ENCODE data around the gene DDTL. TPM values are rescaled to one million over a fixed set of nuclear protein-coding genes. Genes with fewer than 3 reads are reported as not detected.

DDTL gene
- total and polyA plus RNA-seq, 3 donors from 2014 or later = 0.30 to 2.2 TPM; not detected in 1

- intact Hi-C loops (cut with DNase I; ENCODE audit: low total_unique reads) = no loop called here
- Histone ChIP-seq H3K4me3 (no peak overlapping the region), H3K36me3 (ENCODE audit: low read depth, missing control alignments) (no peaks in the 10 kb centered on the region), H3K4me1 (peaks cover 4% of the 10 kb centered on the region), H3K27ac (no peak overlapping the region), H3K9me3 (no peaks in the 10 kb centered on the region), H3K27me3 (no peaks in the 10 kb centered on the region)
- TF ChIP-seq CTCF (IDR thresholded peaks at IDR 0.05) (no peak), POLR2A (IDR thresholded peaks at IDR 0.05) (no peak)
- WGBS, 2 donors = 78 to 82% methylated on average over 8 to 9 of the region's 9 CpGs
- DNase-seq = no peak
Measured at GRCh38 chr22:24001314-24001713, 34.6 kb downstream of the DDTL start.

- TF ChIP-seq CTCF (IDR thresholded peaks at IDR 0.05) (no peak), POLR2A (IDR thresholded peaks at IDR 0.05) (no peak)
- WGBS, 2 donors = 81% methylated on average over 10 of the region's 10 CpGs
- intact Hi-C loops (cut with DNase I; ENCODE audit: low total_unique reads) = no loop called here
- no peak overlapping the region for H3K27ac ChIP-seq
- H3K4me3 ChIP-seq = no peak overlapping the region
- peaks cover 4% of the 10 kb centered on the region for H3K4me1 ChIP-seq
- H3K9me3 ChIP-seq = no peaks in the 10 kb centered on the region
- H3K36me3 ChIP-seq (ENCODE audit: low read depth, missing control alignments) = no peaks in the 10 kb centered on the region
- no peak for DNase-seq
- H3K27me3 ChIP-seq = no peaks in the 10 kb centered on the region
Measured at GRCh38 chr22:24002272-24002671, 35.6 kb downstream of the DDTL start.

GRCh38 chr22:24002851-24003250 lies 36.2 kb downstream of the DDTL start:
- intact Hi-C loops (cut with DNase I; ENCODE audit: low total_unique reads) = no loop called here
- H3K27ac ChIP-seq = no peak overlapping the region
- WGBS, 2 donors = 88 to 92% methylated on average over 5 of the region's 5 CpGs

GRCh38 chr22:24003887-24004286 lies 37.2 kb downstream of the DDTL start:
- TF ChIP-seq POLR2A (IDR thresholded peaks at IDR 0.05) (no peak), CTCF (IDR thresholded peaks at IDR 0.05) (no peak)
- no peak for DNase-seq
- no peaks in the 10 kb centered on the region for H3K27me3 ChIP-seq
- H3K36me3 ChIP-seq (ENCODE audit: low read depth, missing control alignments) = no peaks in the 10 kb centered on the region
- no peaks in the 10 kb centered on the region for H3K9me3 ChIP-seq
- H3K4me1 ChIP-seq = peaks cover 4% of the 10 kb centered on the region
- 76 to 80% methylated on average over 7 to 9 of the region's 9 CpGs for WGBS, 2 donors
- H3K27ac ChIP-seq = no peak overlapping the region
- no peak overlapping the region for H3K4me3 ChIP-seq
- intact Hi-C loops (cut with DNase I; ENCODE audit: low total_unique reads) = no loop called here

More at GRCh38 chr22:24002851-24003250, 36.2 kb downstream of the DDTL start:
- no peak for DNase-seq
- Histone ChIP-seq H3K27me3 (no peaks in the 10 kb centered on the region), H3K4me1 (peaks cover 4% of the 10 kb centered on the region), H3K9me3 (no peaks in the 10 kb centered on the region), H3K4me3 (no peak overlapping the region), H3K36me3 (ENCODE audit: low read depth, missing control alignments) (no peaks in the 10 kb centered on the region)
- TF ChIP-seq POLR2A (IDR thresholded peaks at IDR 0.05) (no peak), CTCF (IDR thresholded peaks at IDR 0.05) (no peak)

- no peak for DNase-seq
- Histone ChIP-seq H3K27ac (no peak within 1 kb of the TSS), H3K27me3 (no peaks in the 10 kb centered on the region), H3K9me3 (no peaks in the 10 kb centered on the region), H3K4me1 (peaks cover 4% of the 10 kb centered on the region), H3K4me3 (no peak within 1 kb of the TSS), H3K36me3 (ENCODE audit: low read depth, missing control alignments) (no peaks in the 10 kb centered on the region)
- no peak for TF ChIP-seq POLR2A (IDR thresholded peaks at IDR 0.05)
- TF ChIP-seq CTCF (IDR thresholded peaks at IDR 0.05) = no peak
- intact Hi-C loops (cut with DNase I; ENCODE audit: low total_unique reads) = no loop called here
- 55 to 72% methylated on average over 6 of the region's 6 CpGs for WGBS, 2 donors
Measured at GRCh38 chr22:24005201-24005600, 38.5 kb downstream of the DDTL start, which contains the start of gene GSTT4. Gene GSTT4 (minus strand): TSS chr22:24005453. CDS start chr22:24005356, 97 bp downstream.

All from testis (tissue), 3 donors.